ENCODE measurements around the gene MRO.

MRO gene

GRCh38 chr18:50819728-50820378 is at the start of gene MRO:
MRO (minus strand) TSS chr18:50820016; CDS start chr18:50809400, 10,616 bp downstream.
- DNase-seq (ENCODE audit: low spot score), result peak; percentile 91

DNA sequence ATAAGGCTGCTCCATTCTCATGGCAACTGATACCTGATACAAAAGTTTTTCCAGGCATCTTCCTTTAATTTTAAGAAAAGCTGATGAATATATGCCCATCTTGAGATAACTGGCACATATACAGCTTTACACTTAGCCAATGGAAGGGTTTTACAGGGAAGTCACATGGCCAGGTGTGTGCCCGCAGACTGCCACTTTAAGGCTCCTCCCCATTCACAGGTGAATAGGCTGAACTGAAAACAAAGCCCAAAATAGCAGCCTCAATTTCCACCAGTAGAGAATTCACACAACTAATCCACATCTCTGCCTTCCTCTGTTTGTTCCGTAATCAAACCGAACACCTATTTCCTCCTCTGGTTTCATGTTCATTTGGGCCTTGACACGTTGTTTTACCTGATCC is 49.3 kb upstream of the MRO start:
- DNase-seq (ENCODE audit: low spot score), result no peak

- DNase-seq (ENCODE audit: low spot score), result no peak
Measured at GRCh38 chr18:50866765-50867164, 46.9 kb upstream of the MRO start.

- DNase-seq (ENCODE audit: low spot score), result no peak
Measured at GRCh38 chr18:50863840-50864375, 44.1 kb upstream of the MRO start.

- no peak for DNase-seq (ENCODE audit: low spot score)
Measured at GRCh38 chr18:50862401-50862800, 42.6 kb upstream of the MRO start.

GRCh38 chr18:50861617-50862016 is 41.8 kb upstream of the MRO start:
- no peak for DNase-seq (ENCODE audit: low spot score)

DNA sequence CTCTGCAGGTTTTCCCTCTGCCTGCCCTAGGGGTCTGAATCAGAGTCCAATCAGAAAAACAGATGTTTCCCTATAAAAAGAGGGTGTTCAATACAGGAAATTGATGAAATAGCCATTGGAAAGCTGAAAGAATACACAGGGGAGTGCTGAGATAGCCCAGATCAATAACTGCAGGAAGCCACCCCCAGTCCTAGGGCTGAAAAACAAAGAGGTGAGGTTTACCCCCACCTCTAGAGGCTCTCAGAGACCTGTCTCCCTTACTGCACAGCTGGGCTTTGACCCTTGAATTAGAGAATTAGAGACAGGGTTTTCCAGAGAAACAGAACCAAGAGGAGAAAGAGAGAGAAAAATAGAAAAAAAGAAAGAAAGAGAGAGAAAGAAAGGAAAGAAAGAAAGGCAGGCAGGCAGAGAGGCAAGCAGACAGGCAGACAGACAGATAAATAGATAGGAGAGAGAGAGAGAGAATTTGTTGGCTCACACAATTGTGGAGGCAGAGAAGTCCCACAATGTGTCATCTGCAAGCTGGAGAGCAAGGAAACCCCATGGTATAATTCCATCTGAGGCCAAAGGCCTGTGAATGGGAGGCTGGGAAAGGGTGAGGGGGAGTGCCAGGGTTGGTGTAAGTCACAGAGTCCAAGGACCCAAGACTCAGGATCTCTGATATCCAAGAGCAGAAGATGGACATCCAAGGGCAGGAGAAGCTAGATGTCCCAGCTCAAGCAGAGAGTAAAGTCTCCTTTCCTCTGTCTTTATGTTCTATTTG is 40.2 kb upstream of the MRO start:
- no peak for DNase-seq (ENCODE audit: low spot score)

- no peak for DNase-seq (ENCODE audit: low spot score)
Measured at GRCh38 chr18:50857694-50858093, 37.9 kb upstream of the MRO start.

- DNase-seq (ENCODE audit: low spot score), result peak; percentile 41
Measured at GRCh38 chr18:50857166-50857565, 37.4 kb upstream of the MRO start.

DNA sequence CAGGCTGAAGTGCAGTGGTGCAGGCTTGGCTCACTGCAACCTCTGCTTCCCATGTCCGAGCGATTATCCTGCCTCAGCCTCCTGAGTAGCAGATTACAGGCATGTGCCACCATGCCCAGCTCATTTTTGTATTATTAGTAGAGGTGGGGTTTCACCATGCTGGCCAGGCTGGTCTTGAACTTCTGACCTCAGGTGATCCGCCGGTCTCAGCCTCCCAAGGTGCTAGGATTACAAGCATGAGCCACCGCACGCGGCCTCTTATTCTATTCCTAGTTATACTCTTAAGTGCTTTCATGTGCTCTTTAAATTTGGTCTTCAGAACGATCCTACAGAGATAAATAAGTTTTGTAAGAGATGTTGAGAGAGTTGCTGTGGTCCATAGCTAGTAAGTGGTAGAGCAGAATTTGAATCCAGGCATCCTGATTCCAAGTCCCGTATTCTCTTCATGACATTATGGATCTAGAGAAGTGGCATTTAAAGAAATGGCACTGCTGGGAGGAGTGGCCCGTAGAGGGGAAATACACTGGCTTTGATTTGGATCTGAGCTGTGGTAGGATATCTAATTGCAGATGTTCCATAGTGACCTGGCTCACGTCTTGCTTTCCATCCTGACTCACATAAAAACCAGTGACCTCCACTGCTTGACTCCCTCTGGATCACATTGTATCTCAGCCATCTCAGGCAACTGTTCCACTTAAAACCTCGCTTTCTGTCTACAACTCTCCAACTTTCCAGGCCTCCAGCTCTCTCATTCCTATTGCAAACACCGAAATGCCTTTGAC is 36.4 kb upstream of the MRO start:
- no peak for DNase-seq (ENCODE audit: low spot score)

GRCh38 chr18:50853863-50854271 is 34.1 kb upstream of the MRO start:
- peak; percentile 28 for DNase-seq (ENCODE audit: low spot score)

DNA sequence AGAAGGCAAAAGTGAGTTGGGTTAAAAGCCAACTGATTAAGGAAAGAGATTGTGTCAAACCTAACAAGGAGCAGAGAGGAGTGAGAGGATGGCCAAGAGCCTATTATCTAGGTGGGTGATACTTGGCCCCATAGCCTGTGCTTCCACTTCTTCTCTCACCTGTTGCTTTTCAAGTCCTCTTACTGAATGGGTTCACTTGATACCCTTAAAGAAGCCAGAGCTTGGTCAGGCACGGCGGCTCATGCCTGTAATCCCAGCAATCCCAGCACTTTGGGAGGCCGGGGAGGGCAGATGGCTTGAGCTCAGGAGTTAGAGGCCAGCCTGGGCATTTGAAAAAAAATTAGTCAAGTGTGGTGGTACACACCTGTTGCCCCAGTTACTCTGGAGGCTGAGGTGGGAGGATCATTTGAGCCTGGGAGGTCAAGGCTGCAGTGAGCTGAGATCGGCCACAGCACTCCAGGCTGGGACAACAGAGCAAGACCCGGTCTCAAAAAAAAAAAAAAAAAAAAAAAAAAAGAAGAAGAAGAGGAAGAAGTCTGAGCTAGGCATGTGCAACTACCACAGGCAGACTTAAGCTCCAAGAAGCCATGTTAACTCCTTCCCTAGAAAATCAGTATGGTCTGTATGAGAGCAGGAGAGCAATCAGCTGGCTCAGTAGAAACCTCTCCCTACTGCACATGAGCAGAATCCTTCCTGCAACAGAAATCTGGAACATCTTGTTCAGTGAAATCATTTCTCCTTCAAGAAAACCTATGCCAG is 30.7 kb upstream of the MRO start:
- DNase-seq (ENCODE audit: low spot score), result no peak

GRCh38 chr18:50849419-50849821 is 29.6 kb upstream of the MRO start:
- no peak for DNase-seq (ENCODE audit: low spot score)

DNA sequence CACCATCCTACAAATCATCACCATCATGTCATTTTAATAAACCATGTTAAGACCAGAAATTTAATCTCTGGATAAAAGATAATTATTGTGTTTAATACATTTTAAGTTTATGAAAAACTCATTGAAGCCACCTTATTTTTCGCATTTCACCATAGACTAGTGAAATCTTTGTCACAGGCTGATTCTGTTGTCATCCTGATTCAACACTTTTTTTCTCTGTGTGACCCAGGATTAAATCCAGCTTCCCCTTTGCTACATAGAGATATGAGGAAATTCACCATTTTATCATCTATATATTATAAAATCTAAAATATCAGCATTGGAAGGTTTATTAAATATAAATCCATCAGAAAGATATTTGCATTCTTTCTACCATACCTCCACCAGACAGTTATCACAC is 29.2 kb upstream of the MRO start:
- no peak for DNase-seq (ENCODE audit: low spot score)

GRCh38 chr18:50848061-50848551 is 28.3 kb upstream of the MRO start:
- DNase-seq (ENCODE audit: low spot score), result no peak

DNA sequence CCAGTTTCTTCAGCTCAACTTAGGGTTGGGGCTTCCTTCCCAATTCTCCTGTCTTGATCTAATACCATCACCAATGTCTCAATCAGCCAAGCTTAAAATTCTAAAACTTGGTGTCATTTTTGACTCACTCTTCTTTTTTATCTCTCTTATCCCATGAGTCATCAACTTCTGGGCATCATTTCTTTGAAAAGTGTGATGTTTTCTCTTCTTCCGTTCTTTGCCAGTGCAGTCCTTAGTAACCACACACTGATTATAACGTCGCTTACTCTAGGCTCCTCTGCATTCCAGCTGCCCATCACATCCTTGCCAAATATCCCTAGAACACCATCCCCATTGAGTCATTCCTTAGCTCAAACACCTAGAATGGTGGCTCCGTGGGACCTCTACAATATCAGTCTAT is 27.4 kb upstream of the MRO start:
- peak; percentile 65 for DNase-seq (ENCODE audit: low spot score)

DNA sequence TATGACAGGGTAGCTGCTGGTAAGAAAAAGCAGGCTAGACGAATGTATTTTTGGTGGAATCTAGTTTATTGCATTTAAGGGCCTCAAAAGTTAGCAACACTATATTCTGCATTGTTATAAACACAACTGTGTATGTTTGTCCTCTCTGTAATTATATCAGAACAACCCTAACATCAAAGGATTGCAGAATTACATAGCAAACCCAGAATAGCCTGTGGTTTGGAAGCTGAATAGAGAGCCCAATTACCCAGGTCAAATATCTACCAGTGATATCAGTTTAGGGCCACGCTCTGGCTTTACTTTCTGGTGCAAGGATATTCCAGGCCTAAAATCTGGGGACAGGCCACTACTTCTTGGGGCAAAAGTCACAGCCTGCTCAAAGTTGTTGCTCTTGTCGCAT is 25.1 kb upstream of the MRO start:
- DNase-seq (ENCODE audit: low spot score), result no peak

- DNase-seq (ENCODE audit: low spot score), result no peak
Measured at GRCh38 chr18:50844554-50844953, 24.7 kb upstream of the MRO start.

GRCh38 chr18:50842846-50843245 is 23.0 kb upstream of the MRO start:
- DNase-seq (ENCODE audit: low spot score), result no peak

DNA sequence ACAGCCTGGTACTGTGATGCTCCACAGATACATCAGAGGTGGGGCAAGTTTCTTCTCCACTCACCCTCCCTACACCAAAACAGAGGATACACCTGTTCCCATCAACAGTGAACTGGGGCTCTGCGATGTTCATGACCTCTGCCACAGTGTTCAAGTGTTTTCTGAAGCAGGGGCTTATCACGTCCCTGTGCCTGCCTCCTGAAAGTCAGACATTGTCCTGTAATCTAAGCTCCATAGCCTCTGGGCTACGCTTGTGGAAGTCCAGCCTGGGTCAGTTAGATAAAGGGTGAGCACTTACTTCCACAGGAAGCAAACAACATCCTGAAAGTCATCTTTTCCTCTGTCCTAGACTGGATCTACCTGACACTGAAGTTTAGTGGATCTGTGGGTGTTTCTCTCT is 20.2 kb upstream of the MRO start:
- no peak for DNase-seq (ENCODE audit: low spot score)

GRCh38 chr18:50839341-50839740 is 19.5 kb upstream of the MRO start:
- DNase-seq (ENCODE audit: low spot score), result no peak

DNA sequence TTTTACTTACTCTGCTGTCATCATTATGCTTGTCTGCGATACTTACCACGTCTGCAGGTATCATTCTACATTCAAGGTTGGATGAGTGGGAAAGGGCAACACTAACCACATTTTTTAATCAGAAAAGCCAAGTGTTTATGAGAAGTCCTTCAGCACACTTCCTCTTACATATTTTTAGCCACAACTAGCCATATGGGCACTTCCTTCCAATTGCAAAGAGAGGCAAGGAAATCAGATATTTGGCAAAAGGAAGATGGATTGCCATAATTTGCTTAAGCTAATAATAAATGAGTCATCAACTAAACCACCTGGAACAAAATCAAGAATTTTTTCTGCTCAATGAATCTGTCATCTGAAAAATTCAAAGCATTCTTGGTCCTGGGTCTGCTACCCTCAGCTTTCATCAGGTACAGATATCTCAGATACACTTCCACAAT is 16.7 kb upstream of the MRO start:
- DNase-seq (ENCODE audit: low spot score), result peak; percentile 54

Measured in GM03348 (cell line).